Measurements from ENCODE around the gene CLDN9.
A peak's percentile ranks its signal among the peaks of the same experiment; 100 is the strongest.

CLDN9 gene

GRCh38 chr16:3021449-3022207 lies 8.9 kb downstream of the CLDN9 start (continued):
- TF ChIP-seq ZNF518A (tag by site-specific recombination; conservative IDR thresholded peaks at IDR 0.05; ENCODE audit: low read depth), result no peak
- TF ChIP-seq ZNF211 (tag by site-specific recombination; IDR thresholded peaks at IDR 0.05; ENCODE audit: low read depth), result no peak
- no peak for TF ChIP-seq ZNF670 (tag by site-specific recombination; IDR thresholded peaks at IDR 0.05; ENCODE audit: low read depth)
- no peak for TF ChIP-seq ZNF302 (tag by site-specific recombination; IDR thresholded peaks at IDR 0.05; ENCODE audit: low read depth)
- no peak for TF ChIP-seq SCRT2 (tag by site-specific recombination; IDR thresholded peaks at IDR 0.05)
- no peak for TF ChIP-seq ZNF624 (tag by site-specific recombination; IDR thresholded peaks at IDR 0.05)
- TF ChIP-seq, protein P1, sequence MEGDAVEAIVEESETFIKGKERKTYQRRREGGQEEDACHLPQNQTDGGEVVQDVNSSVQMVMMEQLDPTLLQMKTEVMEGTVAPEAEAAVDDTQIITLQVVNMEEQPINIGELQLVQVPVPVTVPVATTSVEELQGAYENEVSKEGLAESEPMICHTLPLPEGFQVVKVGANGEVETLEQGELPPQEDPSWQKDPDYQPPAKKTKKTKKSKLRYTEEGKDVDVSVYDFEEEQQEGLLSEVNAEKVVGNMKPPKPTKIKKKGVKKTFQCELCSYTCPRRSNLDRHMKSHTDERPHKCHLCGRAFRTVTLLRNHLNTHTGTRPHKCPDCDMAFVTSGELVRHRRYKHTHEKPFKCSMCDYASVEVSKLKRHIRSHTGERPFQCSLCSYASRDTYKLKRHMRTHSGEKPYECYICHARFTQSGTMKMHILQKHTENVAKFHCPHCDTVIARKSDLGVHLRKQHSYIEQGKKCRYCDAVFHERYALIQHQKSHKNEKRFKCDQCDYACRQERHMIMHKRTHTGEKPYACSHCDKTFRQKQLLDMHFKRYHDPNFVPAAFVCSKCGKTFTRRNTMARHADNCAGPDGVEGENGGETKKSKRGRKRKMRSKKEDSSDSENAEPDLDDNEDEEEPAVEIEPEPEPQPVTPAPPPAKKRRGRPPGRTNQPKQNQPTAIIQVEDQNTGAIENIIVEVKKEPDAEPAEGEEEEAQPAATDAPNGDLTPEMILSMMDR (tag by site-specific recombination; IDR thresholded peaks at IDR 0.05), result peak; percentile 97
- TF ChIP-seq ZNF169 (tag by site-specific recombination; IDR thresholded peaks at IDR 0.05), result peak; percentile 35; the same call in 1 of the 2 replicates
- TF ChIP-seq ZNF701 (tag by site-specific recombination; IDR thresholded peaks at IDR 0.05), result no peak
- TF ChIP-seq ZNF366 (tag by site-specific recombination; conservative IDR thresholded peaks at IDR 0.05), result no peak
- TF ChIP-seq, protein P2, sequence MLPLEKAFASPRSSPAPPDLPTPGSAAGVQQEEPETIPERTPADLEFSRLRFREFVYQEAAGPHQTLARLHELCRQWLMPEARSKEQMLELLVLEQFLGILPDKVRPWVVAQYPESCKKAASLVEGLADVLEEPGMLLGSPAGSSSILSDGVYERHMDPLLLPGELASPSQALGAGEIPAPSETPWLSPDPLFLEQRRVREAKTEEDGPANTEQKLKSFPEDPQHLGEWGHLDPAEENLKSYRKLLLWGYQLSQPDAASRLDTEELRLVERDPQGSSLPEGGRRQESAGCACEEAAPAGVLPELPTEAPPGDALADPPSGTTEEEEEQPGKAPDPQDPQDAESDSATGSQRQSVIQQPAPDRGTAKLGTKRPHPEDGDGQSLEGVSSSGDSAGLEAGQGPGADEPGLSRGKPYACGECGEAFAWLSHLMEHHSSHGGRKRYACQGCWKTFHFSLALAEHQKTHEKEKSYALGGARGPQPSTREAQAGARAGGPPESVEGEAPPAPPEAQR (tag by site-specific recombination; IDR thresholded peaks at IDR 0.05), result no peak
- TF ChIP-seq ZIC2 (tag by site-specific recombination; IDR thresholded peaks at IDR 0.05), result peak; percentile 89
- 0 out of 2 replicates have a peak, but pooled peaks have one; percentile 31 for TF ChIP-seq INSM2 (tag by site-specific recombination; IDR thresholded peaks at IDR 0.05)
- TF ChIP-seq, protein P3, sequence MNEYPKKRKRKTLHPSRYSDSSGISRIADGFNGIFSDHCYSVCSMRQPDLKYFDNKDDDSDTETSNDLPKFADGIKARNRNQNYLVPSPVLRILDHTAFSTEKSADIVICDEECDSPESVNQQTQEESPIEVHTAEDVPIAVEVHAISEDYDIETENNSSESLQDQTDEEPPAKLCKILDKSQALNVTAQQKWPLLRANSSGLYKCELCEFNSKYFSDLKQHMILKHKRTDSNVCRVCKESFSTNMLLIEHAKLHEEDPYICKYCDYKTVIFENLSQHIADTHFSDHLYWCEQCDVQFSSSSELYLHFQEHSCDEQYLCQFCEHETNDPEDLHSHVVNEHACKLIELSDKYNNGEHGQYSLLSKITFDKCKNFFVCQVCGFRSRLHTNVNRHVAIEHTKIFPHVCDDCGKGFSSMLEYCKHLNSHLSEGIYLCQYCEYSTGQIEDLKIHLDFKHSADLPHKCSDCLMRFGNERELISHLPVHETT (tag by site-specific recombination; IDR thresholded peaks at IDR 0.05), result no peak
- no peak for TF ChIP-seq ZBTB1 (tag by site-specific recombination; IDR thresholded peaks at IDR 0.05)
- peak; percentile 14; the same call in 1 of the 2 replicates for TF ChIP-seq IKZF3 (tag by site-specific recombination; IDR thresholded peaks at IDR 0.05)
- TF ChIP-seq GFI1B (tag by site-specific recombination; IDR thresholded peaks at IDR 0.05), result no peak
- TF ChIP-seq ZNF658 (tag by site-specific recombination; IDR thresholded peaks at IDR 0.05), result no peak
- no peak; the same call in 1 of the 2 replicates for TF ChIP-seq ZNF623 (tag by site-specific recombination; IDR thresholded peaks at IDR 0.05)
- no peak for TF ChIP-seq ZNF501 (tag by site-specific recombination; IDR thresholded peaks at IDR 0.05)
- peak; percentile 67 for TF ChIP-seq ZBTB11 (tag by site-specific recombination; conservative IDR thresholded peaks at IDR 0.05; ENCODE audit: low read depth)
- TF ChIP-seq OVOL3 (tag by site-specific recombination; IDR thresholded peaks at IDR 0.05), result no peak
- peak; percentile 22; the same call in 1 of the 2 replicates for TF ChIP-seq ZNF394 (tag by site-specific recombination; IDR thresholded peaks at IDR 0.05; ENCODE audit: borderline replicate concordance)
- TF ChIP-seq ZNF146 (tag by site-specific recombination; IDR thresholded peaks at IDR 0.05), result no peak

Measured in HEK293 (cell line).